Motor neuron (in vitro differentiated cells): ENCODE results near the gene ELMOD1. TPM values are rescaled to one million over a fixed set of nuclear protein-coding genes. Genes with fewer than 3 reads are reported as not detected.

Experiments used
- ATAC-seq, 8 experiments: fragments of 200-7000 bp; cut with Tn5 transposase; replicated peaks in 6 of 8; 2 replicates each; pipeline ENCODE4 v1.8.0; 2021; ENCODE audit warnings: mild to moderate bottlenecking in 8 of 8, moderate library complexity in 8 of 8
- H3K27ac ChIP-seq, 2 donors: fragments of 250-450 bp; sonication (Bioruptor Pico); 2 replicates each; pipeline ENCODE4 v1.9.0; 2021; ENCODE audit warnings: antibody characterized with exemption in 2 of 2, mild to moderate bottlenecking in 2 of 2, moderate library complexity in 1 of 2
- H3K4me1 ChIP-seq, 2 donors: fragments of 250-450 bp; sonication (Bioruptor Pico); replicated peaks in 1 of 2; 2 replicates each; pipeline ENCODE4 v1.6.1; 2021; ENCODE audit warnings: antibody characterized with exemption in 2 of 2, mild to moderate bottlenecking in 2 of 2, moderate library complexity in 1 of 2
- H3K4me3 ChIP-seq, 5 donors: fragments of 250-450 bp; sonication (Bioruptor Pico); 2 replicates each; pipeline ENCODE4 v1.9.0; 2021; ENCODE audit warnings: antibody characterized with exemption in 5 of 5, mild to moderate bottlenecking in 5 of 5, moderate library complexity in 4 of 5
- WGBS, 10 experiments: fragments of 450-650 bp; shearing (Covaris generic); methylation state at CpG; one replicate each; pipeline ENCODE4 v1.0.0; 2022; 5-methylcytosine and 5-hydroxymethylcytosine counted together
- in situ Hi-C, 9 experiments: fragments of 400-800 bp; cut with MboI; loops; one replicate each; pipeline ENCODE4 v1.15.0; 2021; ENCODE audit warnings: low sequenced_read_pairs in 9 of 9, low pct_unique_long_range_greater_than_20kb in 2 of 9; ENCODE audit not compliant: unreplicated experiment in 9 of 9
- total RNA-seq, 8 experiments: library from RNA; unstranded; fragments of 300-600 nt; gene quantifications; 2 replicates each; pipeline versions ENCODE4 v1.2.3 to v1.2.4, GENCODE V29; 2022

Gene ELMOD1
- total RNA-seq, 8 experiments from 2014 or later, result 4.9 to 75.7 (median 34.9) TPM

- in situ Hi-C loops, result no loop called here
- H3K4me3 ChIP-seq, result no peak overlapping the region
- H3K27ac ChIP-seq, result no peak overlapping the region
- H3K4me1 ChIP-seq, result peaks cover 10 to 13% of the 10 kb centered on the region in 2 donors
- peak in 2 of 8 experiments; percentile 56 to 57 for ATAC-seq
- 0 to 100% (median 72%) methylated on average over 1 to 2 of the region's 2 CpGs for WGBS, 10 experiments
Observed at GRCh38 chr11:107702723-107703122, 111.8 kb downstream of the ELMOD1 start.

GRCh38 chr11:107704451-107704850, 113.5 kb downstream of the ELMOD1 start:
- in situ Hi-C loops, result no loop called here
- 8 to 100% (median 68%) methylated on average over 1 to 3 of the region's 3 CpGs; no CpG with 5 or more reads in 2 of the 10 experiments for WGBS, 10 experiments

GRCh38 chr11:107705027-107705426, 114.1 kb downstream of the ELMOD1 start:
- WGBS, 10 experiments, result 0 to 100% (median 93%) methylated on average over 1 to 2 of the region's 2 CpGs; no CpG with 5 or more reads in 3 of the 10 experiments
- no peak overlapping the region for H3K27ac ChIP-seq
- in situ Hi-C loops, result no loop called here
- H3K4me3 ChIP-seq, result no peak overlapping the region
- ATAC-seq, result peak in 2 of 8 experiments; percentile 86
- H3K4me1 ChIP-seq, result peaks cover 12 to 13% of the 10 kb centered on the region in 2 donors

More at GRCh38 chr11:107704451-107704850, 113.5 kb downstream of the ELMOD1 start:
- Histone ChIP-seq H3K4me3 (no peak overlapping the region), H3K4me1 (peaks cover 12 to 13% of the 10 kb centered on the region in 2 donors), H3K27ac (no peak overlapping the region)
- peak in 1 of 8 experiments; percentile 19 for ATAC-seq

- 20 to 91% (median 51%) methylated on average over 1 to 2 of the region's 2 CpGs; no CpG with 5 or more reads in 1 of the 10 experiments for WGBS, 10 experiments
- peak in 1 of 8 experiments; percentile 54 for ATAC-seq
- in situ Hi-C loops, result no loop called here
- Histone ChIP-seq H3K27ac (no peak overlapping the region), H3K4me1 (peaks cover 12 to 13% of the 10 kb centered on the region in 2 donors), H3K4me3 (no peak overlapping the region)
Observed at GRCh38 chr11:107706531-107706930, 115.6 kb downstream of the ELMOD1 start.

- in situ Hi-C loops, result no loop called here
- no peak for ATAC-seq
- H3K27ac ChIP-seq, result no peak overlapping the region
- peaks cover 12 to 13% of the 10 kb centered on the region in 2 donors for H3K4me1 ChIP-seq
- 43 to 92% (median 81%) methylated on average over 1 to 3 of the region's 3 CpGs; no CpG with 5 or more reads in 3 of the 10 experiments for WGBS, 10 experiments
- H3K4me3 ChIP-seq, result no peak overlapping the region
Observed at GRCh38 chr11:107707215-107707671, 116.3 kb downstream of the ELMOD1 start.

- no peak for ATAC-seq
- Histone ChIP-seq H3K4me1 (peaks cover 13 to 17% of the 10 kb centered on the region in 2 donors), H3K27ac (no peak overlapping the region), H3K4me3 (no peak overlapping the region)
- 20 to 100% (median 40%) methylated on average over 1 to 4 of the region's 4 CpGs; no CpG with 5 or more reads in 2 of the 10 experiments for WGBS, 10 experiments
- in situ Hi-C loops, result no loop called here
Observed at GRCh38 chr11:107707807-107708206, 116.9 kb downstream of the ELMOD1 start.

GRCh38 chr11:107708792-107709191, 117.8 kb downstream of the ELMOD1 start:
- no peak overlapping the region for H3K27ac ChIP-seq
- no peak for ATAC-seq
- WGBS, 10 experiments, result 83 to 100% (median 87%) methylated on average over 1 to 3 of the region's 3 CpGs; no CpG with 5 or more reads in 4 of the 10 experiments
- peaks cover 13 to 22% of the 10 kb centered on the region in 2 donors for H3K4me1 ChIP-seq
- H3K4me3 ChIP-seq, result no peak overlapping the region
- in situ Hi-C loops, result no loop called here

GRCh38 chr11:107710301-107710700, 119.4 kb downstream of the ELMOD1 start:
- H3K4me3 ChIP-seq, result no peak overlapping the region
- 64 to 100% (median 100%) methylated on average over 1 of the region's 1 CpG; no CpG with 5 or more reads in 3 of the 10 experiments for WGBS, 10 experiments
- no peak for ATAC-seq
- peaks cover 13 to 22% of the 10 kb centered on the region in 2 donors for H3K4me1 ChIP-seq
- in situ Hi-C loops, result no loop called here
- no peak overlapping the region for H3K27ac ChIP-seq

GRCh38 chr11:107711861-107712755, 121.2 kb downstream of the ELMOD1 start, which contains the start of gene SLN:
TSS of gene SLN (minus strand) at chr11:107712056.
- peak in 4 of 8 experiments; percentile 30 to 82 (median 59) for ATAC-seq
- no peak within 1 kb of the TSS for H3K4me3 ChIP-seq
- in situ Hi-C loops, result no loop called here
- 26 to 86% (median 65%) methylated on average over 4 to 11 of the region's 12 CpGs for WGBS, 10 experiments
- no peak within 1 kb of the TSS for H3K27ac ChIP-seq
- H3K4me1 ChIP-seq, result peaks cover 0 to 13% of the 10 kb centered on the region in 2 donors

- H3K27ac ChIP-seq, result no peak overlapping the region
- WGBS, 10 experiments, result 0 to 68% (median 42%) methylated on average over 1 to 3 of the region's 3 CpGs
- peaks cover 0 to 10% of the 10 kb centered on the region in 2 donors for H3K4me1 ChIP-seq
- ATAC-seq, result peak in 2 of 8 experiments; percentile 37 to 92
- in situ Hi-C loops, result no loop called here
- no peak overlapping the region for H3K4me3 ChIP-seq
Observed at GRCh38 chr11:107713009-107713408, 122.1 kb downstream of the ELMOD1 start.

Other genes starting within 250 kb of the ELMOD1 start
- 10 to 100 TPM; 12.7 to 23.6 (median 15.4) TPM for gene CWF19L2, start 133.3 kb upstream of the ELMOD1 start, total RNA-seq
- gene ALKBH8, start 25.4 kb upstream of the ELMOD1 start, total RNA-seq, result 10 to 100 TPM in 4 of 8 experiments, 1 to 10 TPM in 4; 7.2 to 12.1 (median 9.4) TPM
- gene SLN, start 120.9 kb downstream of the ELMOD1 start, total RNA-seq, result under 1 TPM in 2 of 8 experiments, not detected in 6; 0.66 to 0.92 TPM